GM19193 (cell line): ENCODE measurements around the gene KRTAP9-8.
"Not testable (repeated sequence)": the region's sequence is repeated elsewhere in the genome, so short reads cannot be mapped to it uniquely, and the experiment has no call there.

Source experiments
- POLR2A ChIP-seq: IDR thresholded peaks from 4 replicates; pipeline ENCODE4 v1.6.1; 2011; ENCODE audit not compliant: insufficient read depth, insufficient read length; ENCODE audit errors: extremely low read depth

Gene KRTAP9-8

GRCh38 chr17:41237949-41238437 lies at the start of gene KRTAP9-8:
TSS of gene KRTAP9-8 (plus strand) at chr17:41237999. CDS start at chr17:41238052, 53 bp downstream.
- not testable (repeated sequence) for TF ChIP-seq POLR2A

- TF ChIP-seq POLR2A = not testable (repeated sequence)
Observed at GRCh38 chr17:41189837-41190318, 47.9 kb upstream of the KRTAP9-8 start, which contains the start of gene KRTAP9-1. TSS of gene KRTAP9-1 (plus strand) at chr17:41189887. CDS start at chr17:41189887, 0 bp downstream.

GRCh38 chr17:41190328-41190727 lies 47.5 kb upstream of the KRTAP9-8 start:
- no peak for TF ChIP-seq POLR2A

- TF ChIP-seq POLR2A = no peak
Observed at GRCh38 chr17:41196068-41196467, 41.7 kb upstream of the KRTAP9-8 start.

GRCh38 chr17:41199421-41200078 lies 38.2 kb upstream of the KRTAP9-8 start:
- TF ChIP-seq POLR2A = no peak

GRCh38 chr17:41211845-41212466 lies 25.8 kb upstream of the KRTAP9-8 start:
- TF ChIP-seq POLR2A = no peak

GRCh38 chr17:41212524-41213169 lies 25.2 kb upstream of the KRTAP9-8 start:
- TF ChIP-seq POLR2A = no peak

GRCh38 chr17:41215681-41216080 lies 22.1 kb upstream of the KRTAP9-8 start:
- no peak for TF ChIP-seq POLR2A

- no peak for TF ChIP-seq POLR2A
Observed at GRCh38 chr17:41223821-41224220, 14.0 kb upstream of the KRTAP9-8 start.

GRCh38 chr17:41226051-41226450 lies 11.7 kb upstream of the KRTAP9-8 start:
- TF ChIP-seq POLR2A = no peak

- TF ChIP-seq POLR2A = not testable (repeated sequence)
Observed at GRCh38 chr17:41226598-41227095, 11.2 kb upstream of the KRTAP9-8 start, which contains the start of gene KRTAP9-2. TSS of gene KRTAP9-2 (plus strand) at chr17:41226648. CDS start at chr17:41226655, 7 bp downstream.

- no peak for TF ChIP-seq POLR2A
Observed at GRCh38 chr17:41230094-41230493, 7.7 kb upstream of the KRTAP9-8 start.

GRCh38 chr17:41231731-41232130 lies 6.1 kb upstream of the KRTAP9-8 start:
- no peak for TF ChIP-seq POLR2A

- TF ChIP-seq POLR2A = not testable (repeated sequence)
Observed at GRCh38 chr17:41232399-41233105, 5.2 kb upstream of the KRTAP9-8 start, which contains the start of gene KRTAP9-3. TSS of gene KRTAP9-3 (plus strand) at chr17:41232449. CDS start at chr17:41232502, 53 bp downstream.
